K562 (cell line): ENCODE data around the gene DUOXA2. TPM values are rescaled to one million over a fixed set of nuclear protein-coding genes. Genes with fewer than 3 reads are reported as not detected.

Experiments
- CEBPB ChIP-seq: fragments of 450-650 bp; IDR thresholded peaks from 2 replicates; pipeline ENCODE4 v1.6.1; 2016; ENCODE audit warnings: missing genetic modification characterization, missing compliant biosample characterization
- ELF2 ChIP-seq: fragments of 250-450 bp; sonication (Bioruptor Pico); IDR thresholded peaks from 2 replicates; pipeline ENCODE4 v1.5.0; 2021; ENCODE audit warnings: mild to moderate bottlenecking
- NEUROD1 ChIP-seq: fragments of 150-350 bp; IDR thresholded peaks from 2 replicates; pipeline ENCODE4 v1.6.1; 2014; ENCODE audit warnings: borderline replicate concordance, low read length, low read depth; ENCODE audit not compliant: partially characterized antibody
- NR2F6 ChIP-seq: fragments of 450-650 bp; formaldehyde crosslinking; IDR thresholded peaks from 2 replicates; pipeline ENCODE4 v1.4.0; 2020; ENCODE audit warnings: mild to moderate bottlenecking
- RBM22 ChIP-seq: fragments of 200-400 bp; formaldehyde crosslinking; IDR thresholded peaks from 2 replicates; pipeline ENCODE4 v1.6.1; 2018; ENCODE audit warnings: low read length, low read depth; ENCODE audit not compliant: poor library complexity, severe bottlenecking
- RCOR1 ChIP-seq, 2 experiments: IDR thresholded peaks; 2 replicates each; pipeline ENCODE4 v1.6.1; 2012; ENCODE audit warnings: low read depth in 2 of 2, low read length in 2 of 2, borderline replicate concordance in 1 of 2, improper control_type of control experiment in 1 of 2
- SNRNP70 ChIP-seq: fragments of 200-400 bp; formaldehyde crosslinking; optimal IDR thresholded peaks from 2 replicates; pipeline ENCODE3; 2017; ENCODE audit warnings: low read depth, low read length
- SREBF1 ChIP-seq: fragments of 150-350 bp; IDR thresholded peaks from 2 replicates; pipeline ENCODE4 v1.6.1; 2014; ENCODE audit warnings: antibody characterized with exemption, low read depth, low read length, borderline replicate concordance
- ZC3H11A ChIP-seq: IDR thresholded peaks from 2 replicates; pipeline ENCODE4 v1.6.1; 2012; ENCODE audit warnings: low read depth, low read length, improper control_type of control experiment
- ZNF124 ChIP-seq: sonication (generic); formaldehyde crosslinking; IDR thresholded peaks from 2 replicates; pipeline ENCODE4 v1.8.1; 2022; ENCODE audit warnings: missing genetic modification reagents
- ZNF589 ChIP-seq: fragments of 200-800 bp; sonication (Bioruptor generic); IDR thresholded peaks from 2 replicates; pipeline ENCODE4 v1.6.1; 2016; ENCODE audit warnings: low read depth, missing genetic modification characterization, missing compliant biosample characterization
- polyA plus RNA-seq, 8 experiments: library from polyadenylated mRNA; depleted of rRNA in 4 of 8; stranded (reverse) in 5 of 8; unstranded in 3 of 8; fragments of >200 nt; fragmentation: Nextera tagmentation in 2 of 8; fragmentation: Illumina TruSeq in 1 of 8; extraction: Ambion mirVana in 2 of 8; extraction: Trizol in 1 of 8; gene quantifications; 2 replicates each; pipeline versions ENCODE4 v1.2.1 to v1.2.3, GENCODE V29; 2011 to 2014; ENCODE audit warnings: inconsistent platforms in 1 of 8, missing spikeins in 1 of 8
- total RNA-seq, 7 experiments: library from RNA; depleted of rRNA in 6 of 7; stranded (reverse); fragments of >200 nt in 6 of 7; fragmentation: Illumina TruSeq in 2 of 7; extraction: Trizol in 2 of 7; gene quantifications; 2 replicates each; pipeline versions ENCODE4 v1.2.1 to v1.2.3, GENCODE V29; 2011 to 2021; ENCODE audit warnings: low replicate concordance in 1 of 7
- TF ChIP-seq, protein P1 (sequence below): sonication (generic); formaldehyde crosslinking; IDR thresholded peaks from 2 replicates; pipeline ENCODE4 v1.8.0; 2022; ENCODE audit warnings: mild to moderate bottlenecking, missing genetic modification reagents
- TF ChIP-seq, protein P2 (sequence below): fragments of 450-650 bp; IDR thresholded peaks from one replicate; pipeline ENCODE4 v1.6.1; 2018; ENCODE audit warnings: mild to moderate bottlenecking, moderate library complexity; ENCODE audit not compliant: partially characterized antibody
- TF ChIP-seq, protein P3 (sequence below), 2 experiments: fragments of 450-650 bp; formaldehyde crosslinking in 1 of 2; IDR thresholded peaks; 2 replicates each; pipeline versions ENCODE4 v1.4.0 to v1.6.1; 2014 to 2020; ENCODE audit warnings: mild to moderate bottlenecking in 2 of 2, borderline replicate concordance in 1 of 2, low read depth in 1 of 2
- TF ChIP-seq, protein P4 (sequence below): fragments of 250-450 bp; sonication (Bioruptor Pico); IDR thresholded peaks from 2 replicates; pipeline ENCODE4 v1.5.0; 2021

The DUOXA2 gene
- total and polyA plus RNA-seq, 9 of the 15 experiments (the other 6 are each of a cell fraction or from before 2014, with no cell fraction given), result not detected

DNA sequence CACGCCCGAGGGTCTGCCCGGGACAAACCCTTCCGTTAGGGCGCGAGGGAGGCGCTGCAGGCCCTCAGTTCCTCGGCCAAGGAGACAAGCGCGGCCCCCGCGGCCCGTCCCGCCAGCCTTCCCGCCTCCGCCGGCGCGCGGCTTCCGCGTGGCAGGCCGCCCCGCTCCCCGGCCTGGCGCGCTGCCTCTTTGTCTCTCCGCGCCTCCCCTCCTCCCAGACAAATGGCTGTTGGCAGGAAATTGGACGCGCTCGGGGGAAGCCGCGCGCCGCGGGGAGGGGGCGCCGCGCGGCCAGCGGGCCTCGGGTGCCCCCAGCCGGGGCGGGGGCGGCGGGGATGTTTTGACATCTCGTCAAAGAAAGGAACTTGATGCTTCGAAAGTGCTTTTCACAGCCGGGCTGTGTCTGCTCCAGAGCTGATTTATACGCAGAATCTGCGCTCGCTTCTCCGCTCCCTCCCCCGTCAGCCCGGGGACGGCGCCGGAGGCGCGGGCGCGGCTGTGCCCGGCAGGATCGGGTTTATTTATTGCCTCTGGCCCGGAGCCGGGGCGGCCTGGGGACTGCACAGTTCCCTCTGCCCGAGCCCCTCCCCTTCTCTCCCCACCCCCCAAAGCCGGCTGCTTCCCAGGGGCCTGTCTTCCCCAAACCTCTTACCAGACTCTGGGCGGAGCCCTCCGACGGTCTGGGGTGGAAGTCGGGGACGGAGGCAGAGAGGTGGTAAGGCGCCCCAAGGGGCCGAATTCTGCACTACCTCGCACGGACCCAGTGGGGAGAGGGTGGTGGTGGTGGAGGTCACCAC, 52.9 kb downstream of the DUOXA2 start (continued):
- TF ChIP-seq CEBPB (no peak), NR2F6 (no peak), NEUROD1 (no peak), RBM22 (peak; percentile 34), SREBF1 (no peak), RCOR1 (IDR thresholded peaks at IDR 0.05; ENCODE audit: borderline replicate concordance in 1 of 2, low read depth in 2 of 2, low read length in 2 of 2) (peak in 1 of 2 experiments; percentile 11; a peak in 1 of 4 replicates), ZNF589 (CRISPR knock-in tag) (no peak; the same call in 1 of the 2 replicates), ZC3H11A (no peak), ELF2 (CRISPR knock-in tag) (0 out of 2 replicates have a peak, but pooled peaks have one; percentile 18), ZNF124 (CRISPR knock-in tag) (no peak), SNRNP70 (no peak)
- TF ChIP-seq, protein P1, sequence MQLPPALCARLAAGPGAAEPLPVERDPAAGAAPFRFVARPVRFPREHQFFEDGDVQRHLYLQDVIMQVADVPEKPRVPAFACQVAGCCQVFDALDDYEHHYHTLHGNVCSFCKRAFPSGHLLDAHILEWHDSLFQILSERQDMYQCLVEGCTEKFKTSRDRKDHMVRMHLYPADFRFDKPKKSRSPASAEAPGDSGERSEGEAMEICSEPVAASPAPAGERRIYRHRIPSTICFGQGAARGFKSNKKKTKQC (CRISPR knock-in tag), result no peak
- TF ChIP-seq, protein P2, sequence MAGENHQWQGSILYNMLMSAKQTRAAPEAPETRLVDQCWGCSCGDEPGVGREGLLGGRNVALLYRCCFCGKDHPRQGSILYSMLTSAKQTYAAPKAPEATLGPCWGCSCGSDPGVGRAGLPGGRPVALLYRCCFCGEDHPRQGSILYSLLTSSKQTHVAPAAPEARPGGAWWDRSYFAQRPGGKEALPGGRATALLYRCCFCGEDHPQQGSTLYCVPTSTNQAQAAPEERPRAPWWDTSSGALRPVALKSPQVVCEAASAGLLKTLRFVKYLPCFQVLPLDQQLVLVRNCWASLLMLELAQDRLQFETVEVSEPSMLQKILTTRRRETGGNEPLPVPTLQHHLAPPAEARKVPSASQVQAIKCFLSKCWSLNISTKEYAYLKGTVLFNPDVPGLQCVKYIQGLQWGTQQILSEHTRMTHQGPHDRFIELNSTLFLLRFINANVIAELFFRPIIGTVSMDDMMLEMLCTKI, result no peak
- TF ChIP-seq, protein P3, sequence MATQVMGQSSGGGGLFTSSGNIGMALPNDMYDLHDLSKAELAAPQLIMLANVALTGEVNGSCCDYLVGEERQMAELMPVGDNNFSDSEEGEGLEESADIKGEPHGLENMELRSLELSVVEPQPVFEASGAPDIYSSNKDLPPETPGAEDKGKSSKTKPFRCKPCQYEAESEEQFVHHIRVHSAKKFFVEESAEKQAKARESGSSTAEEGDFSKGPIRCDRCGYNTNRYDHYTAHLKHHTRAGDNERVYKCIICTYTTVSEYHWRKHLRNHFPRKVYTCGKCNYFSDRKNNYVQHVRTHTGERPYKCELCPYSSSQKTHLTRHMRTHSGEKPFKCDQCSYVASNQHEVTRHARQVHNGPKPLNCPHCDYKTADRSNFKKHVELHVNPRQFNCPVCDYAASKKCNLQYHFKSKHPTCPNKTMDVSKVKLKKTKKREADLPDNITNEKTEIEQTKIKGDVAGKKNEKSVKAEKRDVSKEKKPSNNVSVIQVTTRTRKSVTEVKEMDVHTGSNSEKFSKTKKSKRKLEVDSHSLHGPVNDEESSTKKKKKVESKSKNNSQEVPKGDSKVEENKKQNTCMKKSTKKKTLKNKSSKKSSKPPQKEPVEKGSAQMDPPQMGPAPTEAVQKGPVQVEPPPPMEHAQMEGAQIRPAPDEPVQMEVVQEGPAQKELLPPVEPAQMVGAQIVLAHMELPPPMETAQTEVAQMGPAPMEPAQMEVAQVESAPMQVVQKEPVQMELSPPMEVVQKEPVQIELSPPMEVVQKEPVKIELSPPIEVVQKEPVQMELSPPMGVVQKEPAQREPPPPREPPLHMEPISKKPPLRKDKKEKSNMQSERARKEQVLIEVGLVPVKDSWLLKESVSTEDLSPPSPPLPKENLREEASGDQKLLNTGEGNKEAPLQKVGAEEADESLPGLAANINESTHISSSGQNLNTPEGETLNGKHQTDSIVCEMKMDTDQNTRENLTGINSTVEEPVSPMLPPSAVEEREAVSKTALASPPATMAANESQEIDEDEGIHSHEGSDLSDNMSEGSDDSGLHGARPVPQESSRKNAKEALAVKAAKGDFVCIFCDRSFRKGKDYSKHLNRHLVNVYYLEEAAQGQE (IDR thresholded peaks at IDR 0.05; ENCODE audit: borderline replicate concordance), result no peak
- TF ChIP-seq, protein P3 (CRISPR knock-in tag; IDR thresholded peaks at IDR 0.05; ENCODE audit: low read depth), result peak; percentile 77; the same call in 1 of the 2 replicates
- TF ChIP-seq, protein P4, sequence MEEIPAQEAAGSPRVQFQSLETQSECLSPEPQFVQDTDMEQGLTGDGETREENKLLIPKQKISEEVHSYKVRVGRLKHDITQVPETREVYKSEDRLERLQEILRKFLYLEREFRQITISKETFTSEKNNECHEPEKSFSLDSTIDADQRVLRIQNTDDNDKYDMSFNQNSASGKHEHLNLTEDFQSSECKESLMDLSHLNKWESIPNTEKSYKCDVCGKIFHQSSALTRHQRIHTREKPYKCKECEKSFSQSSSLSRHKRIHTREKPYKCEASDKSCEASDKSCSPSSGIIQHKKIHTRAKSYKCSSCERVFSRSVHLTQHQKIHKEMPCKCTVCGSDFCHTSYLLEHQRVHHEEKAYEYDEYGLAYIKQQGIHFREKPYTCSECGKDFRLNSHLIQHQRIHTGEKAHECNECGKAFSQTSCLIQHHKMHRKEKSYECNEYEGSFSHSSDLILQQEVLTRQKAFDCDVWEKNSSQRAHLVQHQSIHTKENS, result no peak
